A673 (cell line): ENCODE measurements around the gene PDLIM3.

Experiments
- EZH2 ChIP-seq: fragments of 200-600 bp; sonication (generic); IDR thresholded peaks from 2 replicates; pipeline ENCODE4 v1.6.1; 2017; ENCODE audit warnings: borderline replicate concordance, low read depth, mild to moderate bottlenecking, mixed read lengths, antibody characterized with exemption, low read length; ENCODE audit not compliant: poor library complexity, severe bottlenecking
- TF ChIP-seq, protein P1 (sequence below): fragments of 300-800, 200-600 bp; sonication (generic); conservative IDR thresholded peaks from 2 replicates; pipeline ENCODE4 v1.5.1; 2017; ENCODE audit warnings: low read depth, mild to moderate bottlenecking, antibody characterized with exemption, low read length, moderate library complexity, mixed read lengths

DNA sequence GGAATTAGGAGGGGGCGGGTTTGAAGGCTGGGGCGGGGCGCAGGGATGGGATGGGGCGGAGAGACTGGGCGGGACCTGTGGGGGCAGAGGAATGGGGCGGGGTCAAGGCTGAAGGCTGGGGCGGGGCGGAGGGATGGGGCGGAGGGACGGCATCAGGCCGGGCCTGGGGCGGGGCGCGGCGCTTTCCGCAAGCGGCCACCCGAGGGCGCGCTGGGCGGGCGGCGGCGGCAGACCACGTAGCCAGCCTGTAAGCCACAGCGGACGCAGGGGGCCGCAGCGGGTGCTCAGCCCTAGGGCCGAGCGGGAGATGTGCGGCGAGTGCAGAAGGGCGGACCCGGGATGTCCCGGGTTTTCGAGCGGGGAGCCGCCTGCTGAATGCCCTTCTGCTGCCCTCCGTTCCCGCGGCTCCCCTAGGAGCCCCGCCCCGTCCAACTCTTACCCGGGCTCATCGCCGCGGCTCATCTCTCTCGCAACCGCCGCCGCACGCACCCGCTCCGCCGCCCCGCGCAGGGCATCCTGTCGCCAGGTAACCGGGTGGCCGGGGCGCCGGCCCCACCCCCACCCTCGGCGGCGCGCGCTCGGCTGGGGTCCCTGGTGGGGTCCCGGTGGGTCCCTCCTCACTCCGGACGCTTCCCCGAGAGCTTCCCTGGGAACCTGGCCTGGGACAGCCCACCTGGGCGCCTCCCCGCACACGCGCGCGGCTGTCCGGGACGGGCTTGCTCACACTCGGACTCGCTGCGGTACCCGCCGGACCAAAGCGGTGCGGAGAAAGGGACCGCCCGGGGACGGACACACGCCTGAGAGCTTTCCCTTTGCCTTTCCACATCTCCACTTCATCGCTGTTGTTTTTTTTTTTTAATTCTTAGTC lies 63.8 kb downstream of the PDLIM3 start, which contains the start of gene CCDC110:
- TF ChIP-seq, protein P1, sequence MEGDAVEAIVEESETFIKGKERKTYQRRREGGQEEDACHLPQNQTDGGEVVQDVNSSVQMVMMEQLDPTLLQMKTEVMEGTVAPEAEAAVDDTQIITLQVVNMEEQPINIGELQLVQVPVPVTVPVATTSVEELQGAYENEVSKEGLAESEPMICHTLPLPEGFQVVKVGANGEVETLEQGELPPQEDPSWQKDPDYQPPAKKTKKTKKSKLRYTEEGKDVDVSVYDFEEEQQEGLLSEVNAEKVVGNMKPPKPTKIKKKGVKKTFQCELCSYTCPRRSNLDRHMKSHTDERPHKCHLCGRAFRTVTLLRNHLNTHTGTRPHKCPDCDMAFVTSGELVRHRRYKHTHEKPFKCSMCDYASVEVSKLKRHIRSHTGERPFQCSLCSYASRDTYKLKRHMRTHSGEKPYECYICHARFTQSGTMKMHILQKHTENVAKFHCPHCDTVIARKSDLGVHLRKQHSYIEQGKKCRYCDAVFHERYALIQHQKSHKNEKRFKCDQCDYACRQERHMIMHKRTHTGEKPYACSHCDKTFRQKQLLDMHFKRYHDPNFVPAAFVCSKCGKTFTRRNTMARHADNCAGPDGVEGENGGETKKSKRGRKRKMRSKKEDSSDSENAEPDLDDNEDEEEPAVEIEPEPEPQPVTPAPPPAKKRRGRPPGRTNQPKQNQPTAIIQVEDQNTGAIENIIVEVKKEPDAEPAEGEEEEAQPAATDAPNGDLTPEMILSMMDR = peak; percentile 48
- TF ChIP-seq EZH2 = no peak
